Measurements from ENCODE around the gene OSBPL1A.

Gene OSBPL1A

DNA sequence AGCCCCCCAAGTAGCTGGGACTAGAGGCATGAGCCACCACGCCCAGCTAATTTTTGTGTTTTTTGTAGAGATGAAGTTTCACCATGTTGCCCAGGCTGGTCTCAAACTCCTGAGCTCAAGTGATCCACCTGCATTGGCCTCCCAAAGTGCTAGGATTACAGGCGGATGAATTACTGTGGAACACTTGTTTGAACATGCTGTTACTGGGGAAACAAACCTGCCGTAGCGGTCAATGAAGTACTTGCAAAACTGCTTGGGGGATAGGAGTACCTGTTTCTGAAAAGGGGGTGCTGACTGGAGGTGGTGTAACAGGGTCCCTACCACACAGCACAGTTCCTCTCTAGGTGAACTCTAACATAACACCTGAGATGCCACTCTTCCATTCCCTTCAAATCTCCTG lies 22.9 kb upstream of the OSBPL1A start:
- TF ChIP-seq, protein P1, sequence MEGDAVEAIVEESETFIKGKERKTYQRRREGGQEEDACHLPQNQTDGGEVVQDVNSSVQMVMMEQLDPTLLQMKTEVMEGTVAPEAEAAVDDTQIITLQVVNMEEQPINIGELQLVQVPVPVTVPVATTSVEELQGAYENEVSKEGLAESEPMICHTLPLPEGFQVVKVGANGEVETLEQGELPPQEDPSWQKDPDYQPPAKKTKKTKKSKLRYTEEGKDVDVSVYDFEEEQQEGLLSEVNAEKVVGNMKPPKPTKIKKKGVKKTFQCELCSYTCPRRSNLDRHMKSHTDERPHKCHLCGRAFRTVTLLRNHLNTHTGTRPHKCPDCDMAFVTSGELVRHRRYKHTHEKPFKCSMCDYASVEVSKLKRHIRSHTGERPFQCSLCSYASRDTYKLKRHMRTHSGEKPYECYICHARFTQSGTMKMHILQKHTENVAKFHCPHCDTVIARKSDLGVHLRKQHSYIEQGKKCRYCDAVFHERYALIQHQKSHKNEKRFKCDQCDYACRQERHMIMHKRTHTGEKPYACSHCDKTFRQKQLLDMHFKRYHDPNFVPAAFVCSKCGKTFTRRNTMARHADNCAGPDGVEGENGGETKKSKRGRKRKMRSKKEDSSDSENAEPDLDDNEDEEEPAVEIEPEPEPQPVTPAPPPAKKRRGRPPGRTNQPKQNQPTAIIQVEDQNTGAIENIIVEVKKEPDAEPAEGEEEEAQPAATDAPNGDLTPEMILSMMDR (IDR thresholded peaks at IDR 0.05; ENCODE audit: low read depth, low read length) = no peak
- no peaks in the 10 kb centered on the region for H3K27me3 ChIP-seq
- no peak overlapping the region for H3K4me3 ChIP-seq (ENCODE audit: low read depth, low read length)
- no peak for DNase-seq
- H3K9me3 ChIP-seq = no peaks in the 10 kb centered on the region
- no peaks in the 10 kb centered on the region for H3K36me3 ChIP-seq
- no peaks in the 10 kb centered on the region for H3K4me1 ChIP-seq

DNA sequence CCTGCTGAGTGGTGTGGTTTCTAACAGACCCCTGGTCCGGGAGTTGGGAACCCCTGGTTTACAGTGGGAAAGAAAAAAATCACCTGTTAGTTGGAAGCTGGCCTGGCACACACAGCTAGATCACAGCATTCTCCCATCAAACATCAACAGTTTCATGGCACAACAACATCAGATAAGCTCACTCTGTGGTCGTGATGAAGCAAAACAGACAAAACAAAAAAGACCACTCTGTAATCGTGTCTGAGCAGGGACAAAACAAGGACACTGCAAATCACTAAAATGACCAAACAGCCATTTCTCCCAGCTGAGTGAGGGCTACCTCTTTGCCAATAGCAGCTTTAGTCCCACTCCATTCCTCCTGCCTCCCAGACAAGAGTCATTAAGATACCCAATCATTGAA lies 19.9 kb upstream of the OSBPL1A start:
- no peaks in the 10 kb centered on the region for H3K27me3 ChIP-seq
- H3K4me1 ChIP-seq = no peaks in the 10 kb centered on the region
- no peak for DNase-seq
- H3K9me3 ChIP-seq = no peaks in the 10 kb centered on the region
- TF ChIP-seq, protein P1 (IDR thresholded peaks at IDR 0.05; ENCODE audit: low read depth, low read length) = no peak
- H3K4me3 ChIP-seq (ENCODE audit: low read depth, low read length) = no peak overlapping the region
- H3K36me3 ChIP-seq = no peaks in the 10 kb centered on the region

DNA sequence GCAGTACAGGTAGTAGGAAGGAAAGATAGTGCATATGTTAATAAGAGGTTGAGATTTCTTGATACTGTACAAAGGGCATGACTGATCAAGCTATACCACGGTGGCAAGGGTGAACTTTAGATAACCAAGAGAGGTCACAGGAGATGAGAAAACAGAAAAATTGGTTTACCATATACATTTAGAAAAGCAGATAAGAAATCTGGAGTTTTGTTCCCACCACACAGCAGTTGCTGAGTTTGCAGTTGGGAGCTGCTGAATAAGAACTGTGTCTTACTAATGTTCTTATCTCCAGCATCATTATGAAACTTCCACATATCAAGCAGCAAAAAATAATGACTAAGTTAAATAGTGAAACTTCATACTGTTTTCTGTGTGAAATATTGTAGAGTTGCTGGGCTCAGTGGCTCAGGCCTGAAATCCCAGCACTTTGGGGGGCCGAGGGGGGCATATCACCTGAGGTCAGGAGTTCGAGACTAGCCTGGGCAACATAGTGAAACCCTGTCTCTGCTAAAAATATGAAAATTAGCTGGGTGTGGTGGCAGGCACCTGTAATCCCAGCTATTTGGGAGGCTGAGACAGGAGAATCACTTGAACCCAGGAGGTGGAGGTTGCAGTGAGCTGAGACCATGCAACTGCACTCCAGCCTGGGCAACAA lies 16.9 kb upstream of the OSBPL1A start:
- TF ChIP-seq, protein P1 (IDR thresholded peaks at IDR 0.05; ENCODE audit: low read depth, low read length) = no peak
- no peaks in the 10 kb centered on the region for H3K27me3 ChIP-seq
- H3K4me1 ChIP-seq = no peaks in the 10 kb centered on the region
- DNase-seq = no peak
- no peaks in the 10 kb centered on the region for H3K36me3 ChIP-seq
- no peak overlapping the region for H3K4me3 ChIP-seq (ENCODE audit: low read depth, low read length)
- no peaks in the 10 kb centered on the region for H3K9me3 ChIP-seq

DNA sequence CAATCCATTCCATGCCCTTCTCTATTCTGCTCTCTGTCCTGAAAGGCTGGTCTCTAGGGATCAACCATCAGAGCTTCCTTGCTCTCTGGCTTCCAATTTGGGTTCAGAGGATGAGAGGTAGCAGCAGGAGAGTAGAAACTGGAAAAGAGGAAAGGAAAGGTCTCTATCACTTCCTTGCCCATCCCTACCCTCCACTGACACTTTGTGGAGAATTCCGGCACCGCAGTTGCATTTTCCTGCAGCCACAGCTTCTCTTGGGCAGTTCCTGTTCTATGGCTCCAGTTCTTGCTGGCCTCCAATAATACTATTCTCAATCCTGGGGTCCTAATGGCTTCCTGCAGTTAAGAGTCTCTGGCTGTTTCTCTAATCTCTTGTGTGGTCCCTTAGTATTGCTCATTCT lies 15.5 kb upstream of the OSBPL1A start:
- H3K4me1 ChIP-seq = no peaks in the 10 kb centered on the region
- DNase-seq = peak; percentile 8
- no peaks in the 10 kb centered on the region for H3K36me3 ChIP-seq
- TF ChIP-seq, protein P1 (IDR thresholded peaks at IDR 0.05; ENCODE audit: low read depth, low read length) = peak; percentile 43
- no peak overlapping the region for H3K4me3 ChIP-seq (ENCODE audit: low read depth, low read length)
- no peaks in the 10 kb centered on the region for H3K9me3 ChIP-seq
- H3K27me3 ChIP-seq = no peaks in the 10 kb centered on the region

DNA sequence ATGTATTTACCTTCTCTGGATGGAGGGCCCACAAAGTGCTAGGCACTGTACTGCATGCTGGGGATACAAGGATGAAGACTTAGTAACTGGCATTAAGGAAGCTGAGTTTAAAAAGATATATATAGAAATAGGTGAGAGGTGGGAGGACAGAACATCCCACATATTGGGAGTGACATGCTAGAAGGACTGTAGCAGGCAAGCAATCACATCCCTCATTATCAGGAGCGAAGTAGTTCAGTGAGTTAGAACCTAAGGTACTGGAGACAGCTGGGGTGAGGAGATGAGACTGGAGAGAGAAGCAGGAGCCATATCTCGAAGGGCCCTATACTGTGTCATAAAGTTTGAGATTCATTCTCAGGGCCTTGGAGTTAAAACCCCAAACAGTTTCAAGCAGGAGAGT lies 10.9 kb upstream of the OSBPL1A start:
- no peaks in the 10 kb centered on the region for H3K9me3 ChIP-seq
- no peak overlapping the region for H3K4me3 ChIP-seq (ENCODE audit: low read depth, low read length)
- H3K36me3 ChIP-seq = no peaks in the 10 kb centered on the region
- TF ChIP-seq, protein P1 (IDR thresholded peaks at IDR 0.05; ENCODE audit: low read depth, low read length) = no peak
- no peak for DNase-seq
- H3K4me1 ChIP-seq = no peaks in the 10 kb centered on the region
- no peaks in the 10 kb centered on the region for H3K27me3 ChIP-seq

DNA sequence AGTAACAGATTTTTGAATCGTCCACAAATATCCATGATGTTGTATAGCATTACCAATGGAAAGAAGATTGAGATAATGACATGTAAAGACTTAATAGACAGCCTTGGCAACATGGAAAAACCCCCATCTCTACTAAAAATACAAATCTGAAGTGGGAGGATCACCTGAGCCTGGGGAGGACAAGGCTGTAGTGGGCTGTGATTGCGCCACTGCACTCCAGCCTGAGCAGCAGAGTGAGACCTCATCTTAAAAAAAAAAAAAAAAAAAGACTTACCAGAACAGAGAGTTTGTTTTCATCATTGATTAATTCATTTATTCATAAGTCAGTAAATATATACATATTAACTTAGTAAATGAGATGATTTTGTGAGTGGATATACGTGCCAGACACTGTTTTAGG lies 7.0 kb upstream of the OSBPL1A start:
- TF ChIP-seq, protein P1 (IDR thresholded peaks at IDR 0.05; ENCODE audit: low read depth, low read length) = no peak
- DNase-seq = no peak
- Histone ChIP-seq H3K4me1 (no peaks in the 10 kb centered on the region), H3K9me3 (no peaks in the 10 kb centered on the region), H3K4me3 (ENCODE audit: low read depth, low read length) (no peak overlapping the region), H3K36me3 (no peaks in the 10 kb centered on the region), H3K27me3 (no peaks in the 10 kb centered on the region)
